Measurements from ENCODE around the gene CALCOCO2.
"Not testable (repeated sequence)": the region's sequence is repeated elsewhere in the genome, so short reads cannot be mapped to it uniquely, and the experiment has no call there.

CALCOCO2 gene, protein sequence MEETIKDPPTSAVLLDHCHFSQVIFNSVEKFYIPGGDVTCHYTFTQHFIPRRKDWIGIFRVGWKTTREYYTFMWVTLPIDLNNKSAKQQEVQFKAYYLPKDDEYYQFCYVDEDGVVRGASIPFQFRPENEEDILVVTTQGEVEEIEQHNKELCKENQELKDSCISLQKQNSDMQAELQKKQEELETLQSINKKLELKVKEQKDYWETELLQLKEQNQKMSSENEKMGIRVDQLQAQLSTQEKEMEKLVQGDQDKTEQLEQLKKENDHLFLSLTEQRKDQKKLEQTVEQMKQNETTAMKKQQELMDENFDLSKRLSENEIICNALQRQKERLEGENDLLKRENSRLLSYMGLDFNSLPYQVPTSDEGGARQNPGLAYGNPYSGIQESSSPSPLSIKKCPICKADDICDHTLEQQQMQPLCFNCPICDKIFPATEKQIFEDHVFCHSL

GRCh38 chr17:48830840-48831548, at the start of gene CALCOCO2:
Gene CALCOCO2, plus strand, starts transcription at chr17:48831035. Its CDS starts 10,673 bp downstream, at chr17:48841708.
- DNase-seq (ENCODE audit: low read depth) = peak; percentile 93

DNA sequence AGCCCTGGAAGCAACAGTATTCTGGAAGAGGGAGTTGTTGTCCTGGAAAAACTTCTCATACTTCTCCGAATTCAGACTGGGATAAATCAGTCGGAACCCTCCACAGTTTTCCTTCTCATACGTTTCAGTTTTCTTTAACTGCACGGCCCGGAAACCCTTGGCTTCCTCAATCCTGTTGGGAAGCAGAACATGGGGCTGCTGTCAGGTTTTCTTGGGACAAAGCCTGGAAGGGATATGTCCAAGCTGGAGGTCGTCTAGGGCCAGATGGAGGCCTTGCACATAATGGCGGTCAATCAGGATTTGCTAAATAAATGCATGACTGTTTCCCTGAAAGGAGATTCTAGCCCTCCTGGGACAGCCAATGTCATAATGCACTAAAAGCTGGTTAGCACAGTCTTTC, 43.0 kb upstream of the CALCOCO2 start:
- no peak for DNase-seq (ENCODE audit: low read depth)

DNA sequence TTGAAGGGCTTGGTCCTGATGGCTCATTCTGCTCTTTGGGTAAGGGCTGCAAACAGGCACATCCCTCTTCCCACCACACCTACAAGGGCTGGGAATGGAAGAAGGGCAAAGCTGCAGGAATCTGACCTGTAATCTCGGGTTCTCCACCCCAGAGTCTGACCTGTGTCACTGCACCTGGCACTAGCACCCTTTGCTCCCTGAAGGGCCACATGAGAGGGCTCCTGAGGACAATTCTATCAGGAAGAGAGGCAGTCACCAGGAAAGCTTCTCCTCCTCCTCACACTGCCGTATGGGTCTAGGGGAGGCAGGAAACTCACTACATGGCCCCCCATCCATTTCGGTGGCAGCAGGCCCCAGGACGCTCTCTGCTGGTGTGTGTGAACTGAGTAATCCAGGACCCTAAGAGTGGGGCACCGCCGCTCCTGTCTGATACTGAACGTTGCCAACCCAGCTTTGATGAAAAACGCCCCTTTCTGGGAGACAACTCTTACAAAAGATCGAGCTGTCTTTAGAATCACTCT, 40.2 kb upstream of the CALCOCO2 start:
- DNase-seq (ENCODE audit: low read depth) = no peak

- peak; percentile 79 for DNase-seq (ENCODE audit: low read depth)
Measured at GRCh38 chr17:48791128-48792032, 39.5 kb upstream of the CALCOCO2 start.

GRCh38 chr17:48792033-48792798, 38.6 kb upstream of the CALCOCO2 start:
- no peak for DNase-seq (ENCODE audit: low read depth)

DNA sequence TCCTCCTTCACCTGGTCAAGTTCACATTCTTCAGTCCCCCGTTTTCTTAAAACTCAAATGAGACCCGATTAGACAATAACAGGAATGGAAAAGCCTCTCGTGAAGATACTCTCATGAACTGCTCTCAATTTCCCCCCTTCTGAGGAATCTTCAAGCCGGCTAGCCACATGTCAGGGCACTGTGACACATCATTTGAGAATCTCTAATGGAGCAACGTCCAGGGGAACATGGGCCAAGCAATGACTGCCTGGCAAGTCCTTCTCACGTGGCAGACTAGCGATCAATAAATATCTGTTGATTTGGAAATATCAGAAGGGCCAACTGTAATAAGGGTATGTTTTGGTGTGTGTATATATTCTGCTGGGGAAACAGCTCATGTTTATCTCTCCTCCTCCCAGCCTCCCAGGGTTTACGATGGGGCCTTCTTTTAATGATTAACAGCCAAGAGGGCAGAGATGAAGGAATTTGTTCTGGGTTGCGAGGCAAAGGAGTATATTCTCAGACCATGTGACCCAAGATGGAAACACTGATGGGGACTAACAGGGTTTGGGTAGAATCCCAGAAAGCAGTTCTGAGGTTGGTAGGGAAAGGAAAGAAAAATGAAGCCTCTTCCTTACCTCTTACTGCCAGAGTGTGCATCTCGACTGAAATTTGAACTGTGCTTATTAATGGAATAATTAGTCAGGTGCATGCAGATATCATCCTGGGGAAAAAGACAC, 35.2 kb upstream of the CALCOCO2 start:
- DNase-seq (ENCODE audit: low read depth) = peak; percentile 87

GRCh38 chr17:48796163-48796522, 34.7 kb upstream of the CALCOCO2 start:
- DNase-seq (ENCODE audit: low read depth) = not testable (repeated sequence)

DNA sequence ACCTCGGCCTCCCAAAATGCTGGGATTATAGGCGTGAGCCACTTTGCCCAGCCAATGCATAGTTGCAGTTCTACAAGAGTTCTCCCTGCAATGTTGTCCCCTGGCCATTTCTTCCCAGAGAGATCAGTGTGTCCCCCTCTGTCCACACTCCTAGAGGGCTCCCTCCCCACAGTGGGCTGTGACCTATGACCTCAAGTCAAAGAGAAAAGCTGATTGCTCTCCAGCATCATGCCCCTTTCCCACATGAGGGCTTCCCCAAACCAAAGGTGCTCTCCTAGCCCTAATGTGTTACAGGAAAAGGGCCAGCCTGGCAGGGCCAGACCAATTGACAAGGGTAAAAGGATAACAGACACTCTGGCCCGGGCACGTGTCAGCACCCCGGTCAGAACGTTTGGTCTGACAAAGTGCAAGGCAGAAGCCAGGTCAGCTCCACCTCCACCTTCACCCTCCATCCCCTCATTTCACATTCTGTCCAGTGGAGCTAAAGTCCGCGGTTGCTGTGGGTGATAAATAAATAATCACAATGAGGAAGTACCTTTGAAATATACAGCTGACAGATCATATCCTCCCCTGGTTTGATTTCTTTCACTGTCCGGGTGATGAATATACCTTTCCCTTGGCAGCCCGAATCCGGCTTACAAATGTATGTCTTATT, 31.6 kb upstream of the CALCOCO2 start:
- no peak for DNase-seq (ENCODE audit: low read depth)

DNA sequence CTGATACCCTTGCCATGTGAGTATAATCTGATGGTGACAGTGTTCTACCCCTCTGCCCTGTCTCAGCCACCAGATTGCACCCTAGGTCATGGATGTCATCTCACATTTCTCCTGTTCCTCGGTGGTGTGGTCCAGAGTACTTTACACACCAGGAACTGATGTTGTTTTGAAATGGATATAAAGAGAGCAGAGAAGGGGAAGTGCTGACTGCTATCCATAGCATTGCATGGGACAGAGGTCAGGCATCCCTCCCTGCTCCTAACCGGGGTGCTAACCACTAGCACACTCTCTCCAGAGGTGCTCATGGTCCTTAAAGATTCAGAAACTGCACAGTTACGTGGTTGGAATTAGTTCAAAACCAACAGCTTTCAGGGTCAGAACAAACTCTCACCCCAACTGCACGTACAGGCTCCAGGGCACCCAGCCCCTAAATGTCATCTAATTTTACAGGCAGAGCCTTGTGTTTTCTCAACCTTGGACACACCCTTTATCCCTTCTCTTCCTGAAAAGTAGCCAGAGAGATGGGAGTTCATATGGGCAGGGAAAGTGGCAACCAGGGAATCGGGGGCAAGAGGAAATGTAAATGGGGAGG, 30.1 kb upstream of the CALCOCO2 start:
- DNase-seq (ENCODE audit: low read depth) = no peak

DNA sequence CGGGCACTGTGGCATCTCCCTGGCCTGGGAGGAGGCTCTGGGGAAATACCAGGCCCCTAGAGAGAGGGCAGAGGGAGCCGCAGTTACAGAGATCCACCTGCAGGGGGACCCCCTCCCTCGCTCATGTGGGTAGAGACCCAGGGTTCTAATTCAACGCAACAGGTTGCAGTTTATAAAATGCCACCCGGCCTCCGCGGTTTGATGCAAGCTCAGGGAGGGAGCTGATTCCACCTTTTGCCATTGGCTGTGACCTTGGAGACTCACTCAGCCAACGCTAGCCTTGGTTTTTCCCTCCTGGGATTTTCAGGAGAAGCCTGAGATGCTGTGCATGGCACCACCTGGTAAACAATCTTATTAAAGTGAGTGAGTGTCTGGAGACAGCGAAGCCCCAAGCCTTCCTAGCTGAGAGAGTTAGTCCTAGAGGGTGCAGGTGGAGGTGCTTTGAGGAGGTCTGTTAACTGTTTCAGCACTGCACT, 25.9 kb upstream of the CALCOCO2 start:
- DNase-seq (ENCODE audit: low read depth) = peak; percentile 35

GRCh38 chr17:48809182-48809581, 21.7 kb upstream of the CALCOCO2 start:
- DNase-seq (ENCODE audit: low read depth) = no peak

- no peak for DNase-seq (ENCODE audit: low read depth)
Measured at GRCh38 chr17:48812001-48812400, 18.8 kb upstream of the CALCOCO2 start.

DNA sequence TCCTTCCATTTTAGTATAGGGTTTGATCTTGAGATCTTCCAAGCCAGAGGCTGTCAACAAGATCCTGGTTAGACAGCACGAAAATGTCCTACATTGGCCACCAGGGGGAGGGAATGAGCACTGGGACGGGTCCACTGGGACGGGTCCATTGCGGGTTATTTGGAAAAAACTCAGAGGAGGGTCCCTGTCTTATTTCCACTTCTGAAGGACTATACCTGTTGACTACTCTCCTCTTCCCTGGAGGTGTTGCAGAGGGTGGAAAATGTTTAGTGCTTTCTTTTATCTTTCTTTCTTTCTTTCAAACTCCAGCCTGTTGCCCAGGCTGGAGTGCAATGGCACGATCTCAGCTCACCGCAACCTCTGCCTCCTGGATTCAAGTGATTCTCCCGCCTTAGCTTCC, 16.3 kb upstream of the CALCOCO2 start:
- DNase-seq (ENCODE audit: low read depth) = peak; percentile 46

DNA sequence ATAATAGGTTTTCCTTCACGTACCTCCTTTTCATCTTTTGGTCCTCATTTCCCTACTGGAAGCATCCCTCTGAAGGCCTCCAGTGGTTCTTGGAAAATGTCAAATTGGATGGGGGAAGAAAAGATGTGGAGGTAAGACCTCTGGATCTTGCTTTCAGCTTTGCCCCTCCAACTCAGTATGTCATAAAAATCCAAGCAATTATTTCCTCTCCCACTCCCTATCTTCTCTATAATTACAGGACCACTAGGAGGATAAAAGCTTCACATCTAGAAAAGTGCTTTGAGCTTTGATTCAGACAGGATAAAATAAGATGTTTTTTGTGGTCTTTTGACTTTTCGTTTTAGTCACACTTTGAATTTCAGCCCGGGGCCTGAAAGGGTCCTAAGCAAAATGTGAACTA, 15.5 kb upstream of the CALCOCO2 start:
- DNase-seq (ENCODE audit: low read depth) = no peak

DNA sequence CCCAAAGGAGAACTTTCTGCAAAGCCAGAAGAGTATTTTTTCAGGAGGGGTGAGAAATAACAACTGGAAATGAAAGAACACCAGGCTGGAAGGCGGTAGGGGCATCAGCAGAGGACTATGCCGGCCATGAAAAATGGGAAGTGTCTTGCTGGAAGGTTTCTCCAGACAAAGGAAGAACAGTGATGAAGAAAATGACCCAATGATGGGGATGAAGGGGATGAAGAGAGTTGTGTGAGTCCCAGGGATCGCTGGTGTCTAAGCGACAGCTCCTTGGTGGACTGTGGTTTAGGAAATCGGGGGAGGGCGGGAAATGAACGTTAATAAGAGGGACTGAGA, 14.4 kb upstream of the CALCOCO2 start:
- no peak for DNase-seq (ENCODE audit: low read depth)

DNA sequence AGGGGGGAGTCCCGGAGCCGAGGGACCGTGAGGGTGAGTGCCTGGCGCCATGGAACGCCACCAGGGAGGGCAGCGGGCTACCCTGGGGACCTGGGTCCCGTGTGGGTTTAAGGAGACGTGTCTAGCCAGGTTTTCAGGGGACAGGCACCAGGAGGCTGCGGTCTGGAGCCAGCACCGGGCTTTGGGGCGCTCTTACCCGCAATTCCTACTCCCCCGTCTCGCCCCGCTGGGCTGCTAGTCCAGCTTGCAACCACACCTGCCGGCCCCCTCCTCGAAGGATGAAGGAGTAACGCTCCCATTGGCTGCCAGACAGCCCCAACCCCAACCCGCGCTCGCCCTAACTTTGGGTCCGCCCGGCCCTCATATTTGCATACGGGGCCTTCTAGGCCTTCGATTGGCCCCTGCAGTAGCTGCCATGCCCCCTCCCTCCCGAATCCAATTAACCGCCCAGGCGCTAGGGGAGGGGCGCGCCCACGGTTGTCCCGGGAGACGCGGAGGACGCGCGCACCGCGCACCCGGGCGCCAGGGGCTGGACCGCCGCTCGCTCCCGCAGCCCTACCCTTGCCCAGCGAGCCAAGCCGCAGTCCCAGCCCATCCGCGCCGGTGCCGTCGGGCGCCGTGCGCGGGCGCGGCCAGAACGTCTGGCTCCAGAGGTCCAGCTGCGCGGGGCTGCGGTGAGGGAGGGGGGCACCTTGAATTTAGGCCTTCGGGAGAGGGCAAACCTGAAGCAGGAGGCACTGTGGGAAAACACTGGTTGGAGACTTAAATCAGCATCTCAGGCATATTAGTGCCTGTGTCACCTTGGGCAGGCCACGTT, 13.9 kb upstream of the CALCOCO2 start, which contains the start of gene TTLL6:
Gene TTLL6, minus strand, starts transcription at position 456 of the 817 bp plus-strand sequence. Its CDS starts 157 bp downstream, at position 299.
- DNase-seq (ENCODE audit: low read depth) = peak; percentile 89

GRCh38 chr17:48818361-48818841, 12.4 kb upstream of the CALCOCO2 start:
- no peak for DNase-seq (ENCODE audit: low read depth)

- peak; percentile 51 for DNase-seq (ENCODE audit: low read depth)
Measured at GRCh38 chr17:48819466-48819865, 11.4 kb upstream of the CALCOCO2 start.
